MM.1S (cell line): ENCODE data around the gene RERE.

ENCODE experiments used
- DNase-seq: peaks from one replicate; pipeline ENCODE4 v3.0.0-alpha.2; 2015
- H2AFZ ChIP-seq: fragments of 300-600 bp; sonication (generic); 2 replicates; pipeline ENCODE4 v1.6.0; 2016; ENCODE audit warnings: antibody characterized with exemption, low read length
- H3F3A ChIP-seq: fragments of 300-600 bp; sonication (generic); 2 replicates; pipeline ENCODE4 v1.6.1; 2016; ENCODE audit warnings: mild to moderate bottlenecking, antibody characterized with exemption, low read length, moderate library complexity, mixed read lengths; ENCODE audit not compliant: insufficient read depth
- H3K27ac ChIP-seq: fragments of 300-600 bp; sonication (generic); 2 replicates; pipeline ENCODE4 v1.5.1; 2016; ENCODE audit warnings: mild to moderate bottlenecking, low read length
- H3K27me3 ChIP-seq: fragments of 300-600 bp; sonication (generic); replicated peaks from 2 replicates; pipeline ENCODE4 v1.6.0; 2016; ENCODE audit warnings: low read length; ENCODE audit not compliant: insufficient read depth
- H3K36me3 ChIP-seq: fragments of 300-600 bp; sonication (generic); replicated peaks from 2 replicates; pipeline ENCODE4 v1.6.1; 2016; ENCODE audit warnings: mild to moderate bottlenecking, low read length, mixed read lengths; ENCODE audit not compliant: insufficient read depth
- H3K4me1 ChIP-seq: fragments of 300-600 bp; sonication (generic); 2 replicates; pipeline ENCODE4 v1.6.1; 2016; ENCODE audit warnings: low read length, mixed read lengths
- H3K4me2 ChIP-seq: fragments of 300-600 bp; sonication (generic); 2 replicates; pipeline ENCODE4 v1.6.0; 2016; ENCODE audit warnings: low read depth, low read length
- H3K4me3 ChIP-seq: fragments of 300-600 bp; sonication (generic); 2 replicates; pipeline ENCODE4 v1.5.1; 2016; ENCODE audit warnings: low read length, mixed read lengths
- H3K79me2 ChIP-seq: fragments of 300-600 bp; sonication (generic); 2 replicates; pipeline ENCODE4 v1.6.1; 2016; ENCODE audit warnings: mixed run types, low read length, mixed read lengths
- H3K9ac ChIP-seq: fragments of 300-600 bp; sonication (generic); 2 replicates; pipeline ENCODE4 v1.6.1; 2016; ENCODE audit warnings: low read length, mixed read lengths
- H3K9me2 ChIP-seq: fragments of 300-600 bp; sonication (generic); replicated peaks from 2 replicates; pipeline ENCODE4 v1.6.1; 2016; ENCODE audit warnings: mild to moderate bottlenecking, low read length, mixed read lengths; ENCODE audit not compliant: insufficient read depth
- H3K9me3 ChIP-seq: fragments of 300-600 bp; sonication (generic); replicated peaks from 2 replicates; pipeline ENCODE4 v1.6.1; 2016; ENCODE audit warnings: mild to moderate bottlenecking, low read length, mixed read lengths; ENCODE audit not compliant: insufficient read depth
- H4K20me1 ChIP-seq: fragments of 300-600 bp; sonication (generic); 2 replicates; pipeline ENCODE4 v1.6.1; 2016; ENCODE audit warnings: mild to moderate bottlenecking, low read length, moderate library complexity, mixed read lengths; ENCODE audit not compliant: insufficient read depth
- CTCF ChIP-seq: fragments of 300-600 bp; sonication (generic); IDR thresholded peaks from 2 replicates; pipeline ENCODE4 v1.5.1; 2016; ENCODE audit warnings: antibody characterized with exemption, low read length, mixed read lengths
- EZH2 ChIP-seq: fragments of 300-600 bp; sonication (generic); optimal IDR thresholded peaks from 2 replicates; pipeline ENCODE3; 2017; ENCODE audit warnings: low read depth, mild to moderate bottlenecking, antibody characterized with exemption, low read length, mixed read lengths
- EZH2phosphoT487 ChIP-seq: fragments of 300-600 bp; sonication (generic); IDR thresholded peaks from 2 replicates; pipeline ENCODE4 v1.6.1; 2018; ENCODE audit warnings: antibody characterized with exemption, low read length

RERE gene

GRCh38 chr1:8551613-8552489 lies 265.6 kb downstream of the RERE start:
- no peaks in the 10 kb centered on the region for H3K9me2 ChIP-seq
- no peaks in the 10 kb centered on the region for H3K27me3 ChIP-seq
- H3K4me3 ChIP-seq = no peak overlapping the region
- H2AFZ ChIP-seq = no peak overlapping the region
- TF ChIP-seq EZH2 (no peak), CTCF (no peak), EZH2phosphoT487 (no peak)
- H3K79me2 ChIP-seq = 0 out of 2 replicates have a peak, but pooled peaks cover 6% of the 10 kb centered on the region
- no peaks in the 10 kb centered on the region for H3K9me3 ChIP-seq
- H3K4me1 ChIP-seq = no peaks in the 10 kb centered on the region
- H3K9ac ChIP-seq = no peak overlapping the region
- no peaks in the 10 kb centered on the region for H3K36me3 ChIP-seq
- H3K27ac ChIP-seq = no peak overlapping the region
- no peak overlapping the region for H3K4me2 ChIP-seq
- no peak for DNase-seq
- H3F3A ChIP-seq = no peaks in the 10 kb centered on the region
- H4K20me1 ChIP-seq = no peaks in the 10 kb centered on the region

GRCh38 chr1:8551057-8551456 lies 266.4 kb downstream of the RERE start:
- H3K9ac ChIP-seq = no peak overlapping the region
- no peak overlapping the region for H3K4me3 ChIP-seq
- H4K20me1 ChIP-seq = no peaks in the 10 kb centered on the region
- no peaks in the 10 kb centered on the region for H3K36me3 ChIP-seq
- TF ChIP-seq CTCF = no peak
- H3K27ac ChIP-seq = no peak overlapping the region
- H3K27me3 ChIP-seq = no peaks in the 10 kb centered on the region
- no peaks in the 10 kb centered on the region for H3K9me2 ChIP-seq
- no peaks in the 10 kb centered on the region for H3F3A ChIP-seq
- no peaks in the 10 kb centered on the region for H3K9me3 ChIP-seq
- DNase-seq = no peak
- no peak overlapping the region for H3K4me2 ChIP-seq
- H2AFZ ChIP-seq = no peak overlapping the region
- H3K79me2 ChIP-seq = 0 out of 2 replicates have a peak, but pooled peaks cover 6% of the 10 kb centered on the region
- no peaks in the 10 kb centered on the region for H3K4me1 ChIP-seq

DNA sequence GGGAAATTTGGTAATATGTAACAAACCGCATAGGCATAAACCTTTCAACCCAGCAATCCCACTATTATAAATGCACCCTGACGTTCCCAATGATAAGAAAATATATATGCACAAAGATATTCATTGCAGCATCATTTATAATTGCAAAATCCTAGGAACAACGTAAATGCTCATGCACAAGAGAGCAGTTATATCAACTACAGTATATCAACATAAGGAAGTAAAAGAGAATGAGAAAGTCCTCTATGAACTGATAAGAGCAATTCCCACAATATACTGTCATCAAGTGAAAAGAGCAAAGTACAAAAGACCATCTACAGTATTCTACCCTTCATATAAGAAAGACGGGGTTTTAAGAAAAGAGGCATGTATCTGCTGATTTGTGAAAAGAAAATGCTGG lies 269.6 kb downstream of the RERE start:
- H3K36me3 ChIP-seq = no peaks in the 10 kb centered on the region
- H4K20me1 ChIP-seq = no peaks in the 10 kb centered on the region
- no peaks in the 10 kb centered on the region for H3K79me2 ChIP-seq
- TF ChIP-seq EZH2phosphoT487 (no peak), CTCF (no peak), EZH2 (no peak)
- no peak overlapping the region for H3K9ac ChIP-seq
- H3F3A ChIP-seq = no peaks in the 10 kb centered on the region
- no peaks in the 10 kb centered on the region for H3K4me1 ChIP-seq
- H3K9me2 ChIP-seq = no peaks in the 10 kb centered on the region
- no peak overlapping the region for H3K27ac ChIP-seq
- H3K4me2 ChIP-seq = no peak overlapping the region
- no peak for DNase-seq
- no peak overlapping the region for H3K4me3 ChIP-seq
- H3K9me3 ChIP-seq = no peaks in the 10 kb centered on the region
- no peak overlapping the region for H2AFZ ChIP-seq
- H3K27me3 ChIP-seq = no peaks in the 10 kb centered on the region
